Neural crest cell (in vitro differentiated cells): Measurements from ENCODE around the gene IFNA4. TPM values are rescaled to one million over a fixed set of nuclear protein-coding genes. Genes with fewer than 3 reads are reported as not detected.
"Not testable (repeated sequence)": the region's sequence is repeated elsewhere in the genome, so short reads cannot be mapped to it uniquely, and the experiment has no call there.

Experiments
- DNase-seq: peaks from one replicate; pipeline ENCODE4 v3.0.0; 2021; ENCODE audit warnings: low read depth, mixed read lengths, low spot score
- H3K27ac Mint-ChIP-seq: one replicate; pipeline ENCODE4 v1.8.0; 2021; ENCODE audit warnings: mild to moderate bottlenecking, mixed read lengths; ENCODE audit not compliant: unreplicated experiment
- H3K27me3 Mint-ChIP-seq: 2 replicates; pipeline ENCODE4 v1.8.0; 2021; ENCODE audit warnings: low read depth, mild to moderate bottlenecking, mixed read lengths
- H3K36me3 Mint-ChIP-seq: 2 replicates; pipeline ENCODE4 v1.8.0; 2021; ENCODE audit warnings: low read depth, mild to moderate bottlenecking, mixed read lengths
- H3K4me1 Mint-ChIP-seq: 2 replicates; pipeline ENCODE4 v1.8.0; 2021; ENCODE audit warnings: mixed read lengths
- H3K4me3 Mint-ChIP-seq: one replicate; pipeline ENCODE4 v1.8.0; 2021; ENCODE audit warnings: mild to moderate bottlenecking, mixed read lengths
- H3K9me3 Mint-ChIP-seq: 2 replicates; pipeline ENCODE4 v1.8.0; 2021; ENCODE audit warnings: mixed read lengths
- CTCF ChIP-seq: fragments of 200-600 bp; sonication (generic); conservative IDR thresholded peaks from 2 replicates; pipeline ENCODE4 v1.5.0; 2021; ENCODE audit warnings: antibody characterized with exemption, mild to moderate bottlenecking
- total RNA-seq: library from RNA; stranded (reverse); gene quantifications from 2 replicates; pipeline ENCODE4 v1.2.1, GENCODE V29; 2021

Gene IFNA4
- total RNA-seq, 1 donor from 2014 or later: not detected

GRCh38 chr9:21194867-21195776 is 7.7 kb upstream of the IFNA4 start:
- not testable (repeated sequence) for H3K36me3 Mint-ChIP-seq, H3K4me3 Mint-ChIP-seq, H3K27me3 Mint-ChIP-seq, H3K4me1 Mint-ChIP-seq, H3K9me3 Mint-ChIP-seq
- H3K27ac Mint-ChIP-seq: peak overlapping the region; percentile 73
- DNase-seq: peak; percentile 15
- TF ChIP-seq CTCF: peak; percentile 71

- peak; percentile 59 for TF ChIP-seq CTCF
- not testable (repeated sequence) for H3K9me3 Mint-ChIP-seq, DNase-seq, H3K36me3 Mint-ChIP-seq, H3K4me1 Mint-ChIP-seq, H3K27me3 Mint-ChIP-seq, H3K4me3 Mint-ChIP-seq, H3K27ac Mint-ChIP-seq
These were observed 4.3 kb downstream of the IFNA4 start for GRCh38 chr9:21182810-21183736.

- Mint-ChIP-seq H3K4me3 (no peak overlapping the region), H3K36me3 (no peaks in the 10 kb centered on the region), H3K4me1 (no peaks in the 10 kb centered on the region), H3K27ac (no peak overlapping the region), H3K27me3 (no peaks in the 10 kb centered on the region), H3K9me3 (no peaks in the 10 kb centered on the region)
- no peak for TF ChIP-seq CTCF
- no peak for DNase-seq
These were observed 12.7 kb downstream of the IFNA4 start for GRCh38 chr9:21174671-21175070.

- no peak for TF ChIP-seq CTCF
These were observed 15.2 kb downstream of the IFNA4 start for GRCh38 chr9:21172156-21172555.

GRCh38 chr9:21171351-21171750 is 16.0 kb downstream of the IFNA4 start:
- no peak for TF ChIP-seq CTCF
- no peak overlapping the region for H3K4me3 Mint-ChIP-seq
- no peaks in the 10 kb centered on the region for H3K27me3 Mint-ChIP-seq
- no peaks in the 10 kb centered on the region for H3K9me3 Mint-ChIP-seq
- DNase-seq: no peak
- no peaks in the 10 kb centered on the region for H3K4me1 Mint-ChIP-seq
- H3K36me3 Mint-ChIP-seq: no peaks in the 10 kb centered on the region
- no peak overlapping the region for H3K27ac Mint-ChIP-seq

More at GRCh38 chr9:21172156-21172555, 15.2 kb downstream of the IFNA4 start:
- no peaks in the 10 kb centered on the region for H3K27me3 Mint-ChIP-seq
- no peaks in the 10 kb centered on the region for H3K9me3 Mint-ChIP-seq
- no peaks in the 10 kb centered on the region for H3K4me1 Mint-ChIP-seq
- no peak overlapping the region for H3K27ac Mint-ChIP-seq
- H3K36me3 Mint-ChIP-seq: no peaks in the 10 kb centered on the region
- no peak overlapping the region for H3K4me3 Mint-ChIP-seq
- no peak for DNase-seq

GRCh38 chr9:21166560-21166959 is 20.8 kb downstream of the IFNA4 start, which contains the start of gene IFNA21:
TSS of gene IFNA21 (minus strand) at chr9:21166660. CDS start at chr9:21166612, 48 bp downstream.
- not testable (repeated sequence) for DNase-seq, H3K27ac Mint-ChIP-seq, H3K4me3 Mint-ChIP-seq, H3K36me3 Mint-ChIP-seq, H3K4me1 Mint-ChIP-seq, H3K27me3 Mint-ChIP-seq, H3K9me3 Mint-ChIP-seq
